Fibroblast of pulmonary artery (primary cell): ENCODE results near the gene BANK1.

Source experiments
- DNase-seq: peaks from one replicate; pipeline ENCODE4 v3.0.0-alpha.2; 2010; ENCODE audit warnings: low read depth
- H3K4me3 ChIP-seq: replicated peaks from 2 replicates; pipeline ENCODE4 v1.5.1; 2011; ENCODE audit warnings: low read depth, mild to moderate bottlenecking, control low read depth, low read length, moderate library complexity
- TF ChIP-seq, protein P1 (sequence below): IDR thresholded peaks from 2 replicates; pipeline ENCODE4 v1.5.1; 2011; ENCODE audit warnings: mild to moderate bottlenecking, control low read depth, low read length, inconsistent platforms; ENCODE audit errors: missing control alignments

Gene BANK1

GRCh38 chr4:101910786-101911373, 120.3 kb downstream of the BANK1 start:
- TF ChIP-seq, protein P1, sequence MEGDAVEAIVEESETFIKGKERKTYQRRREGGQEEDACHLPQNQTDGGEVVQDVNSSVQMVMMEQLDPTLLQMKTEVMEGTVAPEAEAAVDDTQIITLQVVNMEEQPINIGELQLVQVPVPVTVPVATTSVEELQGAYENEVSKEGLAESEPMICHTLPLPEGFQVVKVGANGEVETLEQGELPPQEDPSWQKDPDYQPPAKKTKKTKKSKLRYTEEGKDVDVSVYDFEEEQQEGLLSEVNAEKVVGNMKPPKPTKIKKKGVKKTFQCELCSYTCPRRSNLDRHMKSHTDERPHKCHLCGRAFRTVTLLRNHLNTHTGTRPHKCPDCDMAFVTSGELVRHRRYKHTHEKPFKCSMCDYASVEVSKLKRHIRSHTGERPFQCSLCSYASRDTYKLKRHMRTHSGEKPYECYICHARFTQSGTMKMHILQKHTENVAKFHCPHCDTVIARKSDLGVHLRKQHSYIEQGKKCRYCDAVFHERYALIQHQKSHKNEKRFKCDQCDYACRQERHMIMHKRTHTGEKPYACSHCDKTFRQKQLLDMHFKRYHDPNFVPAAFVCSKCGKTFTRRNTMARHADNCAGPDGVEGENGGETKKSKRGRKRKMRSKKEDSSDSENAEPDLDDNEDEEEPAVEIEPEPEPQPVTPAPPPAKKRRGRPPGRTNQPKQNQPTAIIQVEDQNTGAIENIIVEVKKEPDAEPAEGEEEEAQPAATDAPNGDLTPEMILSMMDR = no peak
- no peak overlapping the region for H3K4me3 ChIP-seq
- DNase-seq = no peak

GRCh38 chr4:101911616-101912015, 121.1 kb downstream of the BANK1 start:
- no peak overlapping the region for H3K4me3 ChIP-seq
- TF ChIP-seq, protein P1 = no peak
- DNase-seq = no peak

GRCh38 chr4:101914761-101915160, 124.2 kb downstream of the BANK1 start:
- TF ChIP-seq, protein P1 = no peak

DNA sequence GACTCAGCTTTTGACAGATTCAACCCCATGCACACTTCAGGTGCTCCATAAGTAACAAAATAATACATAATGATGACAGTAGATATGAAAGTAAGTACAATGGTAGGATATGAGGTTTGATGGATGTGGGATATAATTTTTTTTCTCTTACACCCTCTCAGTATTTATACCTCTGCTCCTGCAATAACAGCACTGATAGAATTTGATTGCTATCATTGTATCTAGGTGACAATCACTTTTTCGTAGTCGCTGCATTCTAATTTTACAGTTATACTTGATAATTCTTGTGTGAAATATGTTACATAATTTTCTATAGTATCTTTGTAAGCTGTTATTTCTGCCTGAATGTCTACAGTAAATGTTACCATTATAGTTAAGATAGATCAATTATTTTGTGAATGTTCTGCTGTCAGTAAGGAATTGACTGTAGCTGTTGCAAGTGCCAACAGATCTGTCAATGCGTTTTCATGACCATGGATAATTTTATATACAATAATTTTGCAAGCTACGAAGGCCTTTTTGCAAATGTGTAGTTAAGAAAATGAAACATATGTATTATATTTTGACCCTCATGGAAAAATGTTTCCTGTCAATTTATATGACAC, 128.9 kb downstream of the BANK1 start:
- TF ChIP-seq, protein P1 = no peak
- no peak overlapping the region for H3K4me3 ChIP-seq
- no peak for DNase-seq

More at GRCh38 chr4:101914761-101915160, 124.2 kb downstream of the BANK1 start:
- no peak for DNase-seq
- no peak overlapping the region for H3K4me3 ChIP-seq

DNA sequence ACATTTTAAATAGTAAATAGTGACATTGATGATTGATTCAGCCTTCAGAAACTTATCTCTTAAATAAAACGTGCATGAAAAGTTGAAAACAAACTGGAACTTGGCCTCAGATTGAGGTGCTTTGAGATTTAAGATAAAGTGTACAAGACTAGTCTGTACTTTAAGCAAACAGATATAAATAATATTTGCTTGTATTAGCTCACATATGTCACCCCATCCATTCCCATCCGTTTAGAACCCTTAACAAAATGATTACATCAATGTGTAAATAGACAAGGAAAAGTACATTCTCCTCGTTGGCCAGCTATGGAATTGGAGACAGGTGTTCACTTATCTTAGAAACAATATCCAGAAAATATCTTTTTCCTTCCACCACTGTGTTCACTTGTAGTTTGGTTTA, 130.8 kb downstream of the BANK1 start:
- no peak for DNase-seq
- no peak overlapping the region for H3K4me3 ChIP-seq
- TF ChIP-seq, protein P1 = no peak

DNA sequence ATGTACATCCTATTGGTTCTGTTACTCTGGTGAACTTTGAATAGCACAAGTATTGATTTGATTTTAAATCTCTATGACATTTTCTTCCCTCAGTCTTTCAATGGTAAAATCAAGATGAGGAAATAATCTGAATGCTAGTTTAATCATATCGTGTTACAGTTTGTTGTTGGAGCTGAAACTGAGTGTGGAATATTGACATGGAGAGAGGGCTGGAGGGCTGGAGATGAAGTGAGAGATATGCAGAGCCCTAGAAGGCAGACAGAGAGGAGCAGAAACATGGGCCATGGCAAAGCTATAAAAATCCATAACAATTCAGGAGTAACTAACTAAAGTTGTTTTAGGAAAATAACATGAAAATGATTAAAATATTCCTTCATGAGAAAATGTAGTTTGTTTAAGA, 141.1 kb downstream of the BANK1 start:
- H3K4me3 ChIP-seq = no peak overlapping the region
- TF ChIP-seq, protein P1 = no peak
- no peak for DNase-seq

DNA sequence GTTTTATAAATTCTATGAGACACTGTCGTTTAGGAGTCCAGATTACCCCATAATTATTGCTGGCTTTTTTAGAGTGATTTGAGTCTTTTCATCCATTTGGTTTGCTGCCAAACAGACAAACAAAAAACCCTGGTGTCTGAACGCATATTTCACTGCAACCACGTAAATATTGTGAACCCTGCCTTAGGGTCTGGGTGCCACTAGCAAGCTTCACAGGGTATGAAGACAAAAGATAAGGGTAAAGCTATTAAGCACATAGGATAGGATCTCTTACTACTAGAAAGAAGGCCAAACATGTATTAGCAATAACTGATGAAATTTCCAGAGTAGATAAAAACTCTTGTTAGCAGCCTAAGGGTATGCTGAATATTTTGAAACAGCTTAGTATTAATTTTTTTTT, 143.3 kb downstream of the BANK1 start:
- DNase-seq = no peak
- H3K4me3 ChIP-seq = no peak overlapping the region
- TF ChIP-seq, protein P1 = no peak
